HepG2 (cell line): ENCODE measurements around the gene C14orf119. TPM values are rescaled to one million over a fixed set of nuclear protein-coding genes. Genes with fewer than 3 reads are reported as not detected.

Experiments
- CEBPG ChIP-seq: IDR thresholded peaks from 2 replicates; pipeline ENCODE4 v1.6.1; 2016
- CENPT ChIP-seq: sonication (generic); formaldehyde crosslinking; IDR thresholded peaks from 2 replicates; pipeline ENCODE4 v1.8.0; 2022; ENCODE audit warnings: low read depth, mild to moderate bottlenecking, moderate library complexity, missing genetic modification reagents
- DPF2 ChIP-seq: sonication (generic); formaldehyde crosslinking; IDR thresholded peaks from 2 replicates; pipeline ENCODE4 v1.4.0; 2020; ENCODE audit warnings: mild to moderate bottlenecking, low read depth, missing genetic modification reagents, borderline replicate concordance
- HOMEZ ChIP-seq: IDR thresholded peaks from 2 replicates; pipeline ENCODE4 v1.6.1; 2016; ENCODE audit warnings: low read depth
- KDM2A ChIP-seq: sonication (generic); formaldehyde crosslinking; IDR thresholded peaks from 2 replicates; pipeline ENCODE4 v1.4.0; 2020; ENCODE audit warnings: low read depth, missing genetic modification reagents, borderline replicate concordance
- NCOR1 ChIP-seq: fragments of 200-600 bp; sonication (generic); IDR thresholded peaks from 2 replicates; pipeline ENCODE4 v1.7.0; 2017; ENCODE audit warnings: antibody characterized with exemption, low read length, borderline replicate concordance
- TAF1 ChIP-seq: sonication (generic); formaldehyde crosslinking; IDR thresholded peaks from 2 replicates; pipeline ENCODE4 v1.4.0; 2020; ENCODE audit warnings: missing genetic modification reagents
- XRCC5 ChIP-seq: fragments of 200-400 bp; formaldehyde crosslinking; optimal IDR thresholded peaks from 2 replicates; pipeline ENCODE3; 2017; ENCODE audit warnings: mild to moderate bottlenecking, low read length
- ZBTB39 ChIP-seq: sonication (generic); formaldehyde crosslinking; IDR thresholded peaks from 2 replicates; pipeline ENCODE4 v1.5.0; 2020; ENCODE audit warnings: missing genetic modification reagents
- ZNF317 ChIP-seq: sonication (generic); formaldehyde crosslinking; IDR thresholded peaks from 2 replicates; pipeline ENCODE4 v1.5.0; 2020; ENCODE audit warnings: mild to moderate bottlenecking, missing genetic modification reagents
- ZNF44 ChIP-seq: sonication (generic); formaldehyde crosslinking; IDR thresholded peaks from 2 replicates; pipeline ENCODE4 v1.5.1; 2020; ENCODE audit warnings: mild to moderate bottlenecking, missing genetic modification reagents
- ZNF446 ChIP-seq: sonication (generic); formaldehyde crosslinking; IDR thresholded peaks from 2 replicates; pipeline ENCODE4 v1.5.0; 2020; ENCODE audit warnings: mild to moderate bottlenecking, missing genetic modification reagents
- ZNF768 ChIP-seq: sonication (generic); formaldehyde crosslinking; IDR thresholded peaks from 2 replicates; pipeline ENCODE4 v1.4.0; 2020; ENCODE audit warnings: missing genetic modification reagents
- ZNF891 ChIP-seq: sonication (generic); formaldehyde crosslinking; IDR thresholded peaks from 2 replicates; pipeline ENCODE4 v1.5.0; 2020; ENCODE audit warnings: mild to moderate bottlenecking, missing genetic modification reagents
- polyA plus RNA-seq, 8 experiments: library from polyadenylated mRNA; depleted of rRNA in 3 of 8; stranded (reverse) in 7 of 8; unstranded in 1 of 8; fragments of >200 nt; fragmentation: Illumina TruSeq in 4 of 8; extraction: Trizol in 4 of 8; gene quantifications; 2 replicates each; pipeline versions ENCODE4 v1.2.1 to v1.2.3, GENCODE V29; 2011 to 2016; ENCODE audit warnings: low read depth in 4 of 8, missing spikeins in 1 of 8, mixed read lengths in 1 of 8; ENCODE audit not compliant: insufficient read depth in 1 of 8
- total RNA-seq, 5 experiments: library from RNA; depleted of rRNA; stranded (reverse); fragments of >200 nt; fragmentation: Illumina TruSeq; extraction: Trizol; gene quantifications; 2 replicates each; pipeline ENCODE4 v1.2.3, GENCODE V29; 2016; ENCODE audit warnings: low read depth in 1 of 5
- TF ChIP-seq, protein P1 (sequence below): sonication (generic); formaldehyde crosslinking; IDR thresholded peaks from 2 replicates; pipeline ENCODE4 v1.9.0; 2021; ENCODE audit warnings: mild to moderate bottlenecking, missing genetic modification reagents
- TF ChIP-seq, protein P2 (sequence below): sonication (generic); formaldehyde crosslinking; IDR thresholded peaks from 2 replicates; pipeline ENCODE4 v1.5.1; 2020; ENCODE audit warnings: mild to moderate bottlenecking, missing genetic modification reagents, moderate library complexity
- TF ChIP-seq, protein P3 (sequence below): sonication (generic); formaldehyde crosslinking; IDR thresholded peaks from 2 replicates; pipeline ENCODE4 v1.8.0; 2022; ENCODE audit warnings: missing genetic modification reagents, mild to moderate bottlenecking, inconsistent platforms, borderline replicate concordance

The C14orf119 gene
- total and polyA plus RNA-seq, 2 of the 13 experiments (the other 11 are each of a cell fraction or from before 2014, with no cell fraction given): 117 to 206 TPM

GRCh38 chr14:23071244-23071920 is 23.9 kb upstream of the C14orf119 start (continued):
- TF ChIP-seq KDM2A (CRISPR knock-in tag): peak; percentile 100
- no peak for TF ChIP-seq DPF2 (CRISPR knock-in tag)
- TF ChIP-seq, protein P1, sequence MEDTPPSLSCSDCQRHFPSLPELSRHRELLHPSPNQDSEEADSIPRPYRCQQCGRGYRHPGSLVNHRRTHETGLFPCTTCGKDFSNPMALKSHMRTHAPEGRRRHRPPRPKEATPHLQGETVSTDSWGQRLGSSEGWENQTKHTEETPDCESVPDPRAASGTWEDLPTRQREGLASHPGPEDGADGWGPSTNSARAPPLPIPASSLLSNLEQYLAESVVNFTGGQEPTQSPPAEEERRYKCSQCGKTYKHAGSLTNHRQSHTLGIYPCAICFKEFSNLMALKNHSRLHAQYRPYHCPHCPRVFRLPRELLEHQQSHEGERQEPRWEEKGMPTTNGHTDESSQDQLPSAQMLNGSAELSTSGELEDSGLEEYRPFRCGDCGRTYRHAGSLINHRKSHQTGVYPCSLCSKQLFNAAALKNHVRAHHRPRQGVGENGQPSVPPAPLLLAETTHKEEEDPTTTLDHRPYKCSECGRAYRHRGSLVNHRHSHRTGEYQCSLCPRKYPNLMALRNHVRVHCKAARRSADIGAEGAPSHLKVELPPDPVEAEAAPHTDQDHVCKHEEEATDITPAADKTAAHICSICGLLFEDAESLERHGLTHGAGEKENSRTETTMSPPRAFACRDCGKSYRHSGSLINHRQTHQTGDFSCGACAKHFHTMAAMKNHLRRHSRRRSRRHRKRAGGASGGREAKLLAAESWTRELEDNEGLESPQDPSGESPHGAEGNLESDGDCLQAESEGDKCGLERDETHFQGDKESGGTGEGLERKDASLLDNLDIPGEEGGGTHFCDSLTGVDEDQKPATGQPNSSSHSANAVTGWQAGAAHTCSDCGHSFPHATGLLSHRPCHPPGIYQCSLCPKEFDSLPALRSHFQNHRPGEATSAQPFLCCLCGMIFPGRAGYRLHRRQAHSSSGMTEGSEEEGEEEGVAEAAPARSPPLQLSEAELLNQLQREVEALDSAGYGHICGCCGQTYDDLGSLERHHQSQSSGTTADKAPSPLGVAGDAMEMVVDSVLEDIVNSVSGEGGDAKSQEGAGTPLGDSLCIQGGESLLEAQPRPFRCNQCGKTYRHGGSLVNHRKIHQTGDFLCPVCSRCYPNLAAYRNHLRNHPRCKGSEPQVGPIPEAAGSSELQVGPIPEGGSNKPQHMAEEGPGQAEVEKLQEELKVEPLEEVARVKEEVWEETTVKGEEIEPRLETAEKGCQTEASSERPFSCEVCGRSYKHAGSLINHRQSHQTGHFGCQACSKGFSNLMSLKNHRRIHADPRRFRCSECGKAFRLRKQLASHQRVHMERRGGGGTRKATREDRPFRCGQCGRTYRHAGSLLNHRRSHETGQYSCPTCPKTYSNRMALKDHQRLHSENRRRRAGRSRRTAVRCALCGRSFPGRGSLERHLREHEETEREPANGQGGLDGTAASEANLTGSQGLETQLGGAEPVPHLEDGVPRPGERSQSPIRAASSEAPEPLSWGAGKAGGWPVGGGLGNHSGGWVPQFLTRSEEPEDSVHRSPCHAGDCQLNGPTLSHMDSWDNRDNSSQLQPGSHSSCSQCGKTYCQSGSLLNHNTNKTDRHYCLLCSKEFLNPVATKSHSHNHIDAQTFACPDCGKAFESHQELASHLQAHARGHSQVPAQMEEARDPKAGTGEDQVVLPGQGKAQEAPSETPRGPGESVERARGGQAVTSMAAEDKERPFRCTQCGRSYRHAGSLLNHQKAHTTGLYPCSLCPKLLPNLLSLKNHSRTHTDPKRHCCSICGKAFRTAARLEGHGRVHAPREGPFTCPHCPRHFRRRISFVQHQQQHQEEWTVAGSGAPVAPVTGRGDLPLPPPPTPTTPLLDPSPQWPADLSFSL: no peak
- peak; percentile 93 for TF ChIP-seq ZNF891
- no peak for TF ChIP-seq NCOR1
- TF ChIP-seq ZBTB39: no peak
- TF ChIP-seq ZNF44 (CRISPR knock-in tag): no peak; the same call in 1 of the 2 replicates
- peak; percentile 87 for TF ChIP-seq HOMEZ (CRISPR knock-in tag)
- TF ChIP-seq ZNF768: peak; percentile 84
- TF ChIP-seq, protein P2, sequence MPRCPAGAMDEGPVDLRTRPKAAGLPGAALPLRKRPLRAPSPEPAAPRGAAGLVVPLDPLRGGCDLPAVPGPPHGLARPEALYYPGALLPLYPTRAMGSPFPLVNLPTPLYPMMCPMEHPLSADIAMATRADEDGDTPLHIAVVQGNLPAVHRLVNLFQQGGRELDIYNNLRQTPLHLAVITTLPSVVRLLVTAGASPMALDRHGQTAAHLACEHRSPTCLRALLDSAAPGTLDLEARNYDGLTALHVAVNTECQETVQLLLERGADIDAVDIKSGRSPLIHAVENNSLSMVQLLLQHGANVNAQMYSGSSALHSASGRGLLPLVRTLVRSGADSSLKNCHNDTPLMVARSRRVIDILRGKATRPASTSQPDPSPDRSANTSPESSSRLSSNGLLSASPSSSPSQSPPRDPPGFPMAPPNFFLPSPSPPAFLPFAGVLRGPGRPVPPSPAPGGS: no peak
- TF ChIP-seq, protein P3, sequence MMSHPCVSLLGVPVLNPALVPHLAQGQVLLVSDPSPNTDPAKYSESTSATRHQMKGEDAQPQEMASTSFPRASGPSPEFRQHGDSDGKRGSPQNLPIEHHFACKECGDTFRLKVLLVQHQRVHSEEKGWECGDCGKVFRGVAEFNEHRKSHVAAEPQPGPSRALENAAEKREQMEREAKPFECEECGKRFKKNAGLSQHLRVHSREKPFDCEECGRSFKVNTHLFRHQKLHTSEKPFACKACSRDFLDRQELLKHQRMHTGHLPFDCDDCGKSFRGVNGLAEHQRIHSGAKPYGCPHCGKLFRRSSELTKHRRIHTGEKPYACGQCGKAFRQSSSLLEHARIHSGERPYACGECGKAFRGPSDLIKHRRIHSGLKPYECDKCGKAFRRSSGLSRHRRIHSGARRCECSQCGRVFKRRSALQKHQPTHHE: 0 out of 2 replicates have a peak, but pooled peaks have one; percentile 61
- TF ChIP-seq ZNF446 (CRISPR knock-in tag): peak; percentile 75; the same call in 1 of the 2 replicates
- TF ChIP-seq XRCC5: peak; percentile 96
- peak; percentile 98 for TF ChIP-seq TAF1 (CRISPR knock-in tag)
- TF ChIP-seq CEBPG (CRISPR knock-in tag): peak; percentile 50; the same call in 1 of the 2 replicates
- peak; percentile 74; the same call in 1 of the 2 replicates for TF ChIP-seq ZNF317
- TF ChIP-seq CENPT: no peak
